ENCODE results near the gene ABL1.

The ABL1 gene

DNA sequence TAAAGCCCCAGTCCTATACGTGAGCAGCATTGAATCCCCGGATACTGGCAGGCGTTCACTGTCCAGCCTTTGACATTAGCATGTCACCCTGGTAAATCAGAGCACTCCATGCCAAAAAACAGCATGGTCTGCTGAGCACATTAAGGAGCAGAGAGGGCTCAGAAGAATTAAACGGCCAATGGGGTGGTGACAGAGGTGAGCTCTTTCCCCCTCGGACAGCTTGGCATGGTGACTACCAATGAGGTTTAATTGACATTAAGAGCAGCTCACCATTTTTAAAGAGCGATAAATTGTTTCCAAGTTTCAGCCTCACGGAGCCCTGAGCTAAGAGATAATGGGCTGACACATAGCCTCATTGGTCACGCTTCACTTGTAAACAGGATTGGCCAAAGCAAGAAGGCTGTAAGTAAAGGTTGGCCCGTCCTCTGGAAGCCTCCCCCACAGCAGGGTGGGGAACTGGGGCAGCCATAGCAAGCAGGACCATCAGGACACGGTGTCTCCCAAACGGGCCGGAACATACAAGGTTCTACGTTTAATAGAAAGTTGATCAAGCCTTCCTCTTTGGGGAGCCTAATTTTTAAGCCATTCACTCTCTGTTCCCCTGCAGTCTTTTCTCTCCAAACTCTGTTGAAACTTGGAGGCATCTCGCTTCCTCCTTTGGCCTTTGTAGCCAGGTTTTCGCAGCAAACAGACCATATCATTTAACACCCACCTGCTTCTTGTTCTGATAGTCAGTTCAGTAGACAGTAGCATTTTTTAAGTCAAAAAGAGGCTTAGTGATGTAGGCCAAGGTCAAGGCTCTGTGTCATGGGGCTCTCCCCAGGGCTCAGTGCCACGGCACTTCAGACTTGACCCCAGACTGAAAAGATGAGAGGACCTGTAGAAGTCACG, 35.7 kb downstream of the ABL1 start:
- TF ChIP-seq, protein P1, sequence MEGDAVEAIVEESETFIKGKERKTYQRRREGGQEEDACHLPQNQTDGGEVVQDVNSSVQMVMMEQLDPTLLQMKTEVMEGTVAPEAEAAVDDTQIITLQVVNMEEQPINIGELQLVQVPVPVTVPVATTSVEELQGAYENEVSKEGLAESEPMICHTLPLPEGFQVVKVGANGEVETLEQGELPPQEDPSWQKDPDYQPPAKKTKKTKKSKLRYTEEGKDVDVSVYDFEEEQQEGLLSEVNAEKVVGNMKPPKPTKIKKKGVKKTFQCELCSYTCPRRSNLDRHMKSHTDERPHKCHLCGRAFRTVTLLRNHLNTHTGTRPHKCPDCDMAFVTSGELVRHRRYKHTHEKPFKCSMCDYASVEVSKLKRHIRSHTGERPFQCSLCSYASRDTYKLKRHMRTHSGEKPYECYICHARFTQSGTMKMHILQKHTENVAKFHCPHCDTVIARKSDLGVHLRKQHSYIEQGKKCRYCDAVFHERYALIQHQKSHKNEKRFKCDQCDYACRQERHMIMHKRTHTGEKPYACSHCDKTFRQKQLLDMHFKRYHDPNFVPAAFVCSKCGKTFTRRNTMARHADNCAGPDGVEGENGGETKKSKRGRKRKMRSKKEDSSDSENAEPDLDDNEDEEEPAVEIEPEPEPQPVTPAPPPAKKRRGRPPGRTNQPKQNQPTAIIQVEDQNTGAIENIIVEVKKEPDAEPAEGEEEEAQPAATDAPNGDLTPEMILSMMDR (IDR thresholded peaks at IDR 0.05; ENCODE audit: low read depth, low read length): no peak
- DNase-seq (ENCODE audit: extremely low read depth, low read depth): no peak

DNA sequence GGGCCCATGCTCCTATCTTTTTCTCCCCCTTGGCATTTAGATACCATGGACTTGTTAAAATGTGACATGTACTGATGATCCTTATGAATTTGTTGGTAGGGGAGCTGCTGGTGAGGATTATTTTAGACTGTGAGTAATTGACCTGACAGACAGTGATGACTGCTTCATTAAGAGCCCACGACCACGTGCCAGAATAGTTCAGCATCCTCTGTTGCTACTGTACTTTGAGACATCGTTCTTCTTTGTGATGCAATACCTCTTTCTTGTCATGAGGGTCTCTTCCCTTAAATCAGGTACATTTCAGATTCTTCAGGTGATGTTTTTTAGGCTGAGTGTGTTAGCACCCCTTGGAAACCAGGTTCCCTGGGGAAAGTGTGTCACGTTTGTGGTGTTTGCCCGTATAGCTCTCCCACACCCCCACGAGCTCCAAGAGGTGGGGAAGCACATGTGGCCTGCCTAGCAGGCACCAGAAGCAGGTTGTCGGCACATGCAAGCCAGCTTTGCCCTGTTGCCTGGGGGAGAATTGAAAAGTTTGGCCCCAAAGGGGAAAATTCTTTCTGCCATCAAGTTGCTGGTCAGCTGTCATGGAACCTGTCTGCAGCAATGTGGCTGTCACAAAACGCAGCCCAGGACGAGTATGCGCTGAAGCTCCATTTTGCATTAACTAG, 36.5 kb downstream of the ABL1 start:
- TF ChIP-seq, protein P1 (IDR thresholded peaks at IDR 0.05; ENCODE audit: low read depth, low read length): no peak
- DNase-seq (ENCODE audit: extremely low read depth, low read depth): no peak

DNA sequence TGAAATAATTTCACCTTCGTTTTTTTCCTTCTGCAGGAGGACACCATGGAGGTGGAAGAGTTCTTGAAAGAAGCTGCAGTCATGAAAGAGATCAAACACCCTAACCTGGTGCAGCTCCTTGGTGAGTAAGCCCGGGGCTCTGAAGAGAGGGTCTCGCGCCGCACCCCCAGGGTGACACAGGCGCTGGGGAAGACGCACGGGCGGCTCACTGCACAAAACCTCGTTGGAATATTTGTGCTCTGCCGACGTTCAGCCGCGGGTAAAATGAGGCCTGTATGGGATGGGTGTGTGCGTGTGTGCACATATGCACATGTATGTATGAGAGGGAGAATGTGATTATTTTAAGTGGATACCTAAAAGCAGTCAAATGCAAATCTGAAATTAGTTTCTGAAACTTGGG, 37.0 kb downstream of the ABL1 start:
- DNase-seq (ENCODE audit: extremely low read depth, low read depth): no peak
- TF ChIP-seq, protein P1 (IDR thresholded peaks at IDR 0.05; ENCODE audit: low read depth, low read length): no peak

DNA sequence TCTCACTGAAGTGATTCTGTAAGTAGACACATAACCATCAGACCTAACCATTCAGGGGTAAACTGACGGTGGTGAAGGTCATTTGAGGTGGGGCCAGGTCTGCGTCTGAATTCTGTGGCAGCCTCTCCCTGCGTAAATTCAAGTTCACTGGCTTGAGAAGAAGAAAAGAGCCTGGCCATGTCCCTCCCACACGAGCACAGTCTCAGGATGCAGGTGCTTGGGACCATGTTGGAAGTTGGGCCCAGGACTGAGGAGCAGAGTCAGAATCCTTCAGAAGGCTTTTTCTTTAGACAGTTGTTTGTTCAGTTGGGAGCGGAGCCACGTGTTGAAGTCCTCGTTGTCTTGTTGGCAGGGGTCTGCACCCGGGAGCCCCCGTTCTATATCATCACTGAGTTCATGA, 37.5 kb downstream of the ABL1 start:
- no peak for DNase-seq (ENCODE audit: extremely low read depth, low read depth)
- TF ChIP-seq, protein P1 (IDR thresholded peaks at IDR 0.05; ENCODE audit: low read depth, low read length): no peak

DNA sequence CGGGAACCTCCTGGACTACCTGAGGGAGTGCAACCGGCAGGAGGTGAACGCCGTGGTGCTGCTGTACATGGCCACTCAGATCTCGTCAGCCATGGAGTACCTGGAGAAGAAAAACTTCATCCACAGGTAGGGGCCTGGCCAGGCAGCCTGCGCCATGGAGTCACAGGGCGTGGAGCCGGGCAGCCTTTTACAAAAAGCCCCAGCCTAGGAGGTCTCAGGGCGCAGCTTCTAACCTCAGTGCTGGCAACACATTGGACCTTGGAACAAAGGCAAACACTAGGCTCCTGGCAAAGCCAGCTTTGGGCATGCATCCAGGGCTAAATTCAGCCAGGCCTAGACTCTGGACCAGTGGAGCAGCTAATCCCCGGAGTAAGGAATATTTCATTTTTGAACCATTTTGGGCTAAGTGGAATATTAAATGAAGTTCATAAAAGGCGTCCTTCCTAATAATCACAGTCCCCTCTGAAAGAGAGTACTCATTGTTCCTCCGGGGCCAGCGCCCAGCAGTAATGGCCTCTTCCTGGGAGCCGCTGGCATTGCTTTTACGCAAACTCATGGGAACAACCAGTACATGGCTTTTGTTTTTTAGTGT, 38.0 kb downstream of the ABL1 start:
- TF ChIP-seq, protein P1 (IDR thresholded peaks at IDR 0.05; ENCODE audit: low read depth, low read length): no peak
- DNase-seq (ENCODE audit: extremely low read depth, low read depth): no peak

DNA sequence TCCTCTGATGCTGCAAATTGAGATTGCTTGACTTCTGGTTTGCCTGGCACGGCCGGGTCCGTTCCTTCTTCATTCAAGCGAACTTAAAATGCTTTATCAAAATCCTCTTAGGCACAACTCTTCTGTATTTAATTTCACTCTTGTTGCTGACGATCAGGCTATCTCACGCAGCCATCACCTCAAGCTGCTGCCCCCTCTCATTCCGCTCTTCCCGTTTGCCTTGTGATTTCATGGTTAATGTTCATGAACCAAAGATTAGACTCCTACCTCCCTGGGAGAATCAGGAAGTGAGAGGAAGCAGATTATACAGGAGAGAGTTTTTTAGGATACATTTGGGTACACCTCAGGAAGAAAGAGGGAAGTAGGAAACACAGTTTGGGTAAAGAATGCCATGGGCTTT, 38.9 kb downstream of the ABL1 start:
- TF ChIP-seq, protein P1 (IDR thresholded peaks at IDR 0.05; ENCODE audit: low read depth, low read length): no peak
- DNase-seq (ENCODE audit: extremely low read depth, low read depth): no peak

DNA sequence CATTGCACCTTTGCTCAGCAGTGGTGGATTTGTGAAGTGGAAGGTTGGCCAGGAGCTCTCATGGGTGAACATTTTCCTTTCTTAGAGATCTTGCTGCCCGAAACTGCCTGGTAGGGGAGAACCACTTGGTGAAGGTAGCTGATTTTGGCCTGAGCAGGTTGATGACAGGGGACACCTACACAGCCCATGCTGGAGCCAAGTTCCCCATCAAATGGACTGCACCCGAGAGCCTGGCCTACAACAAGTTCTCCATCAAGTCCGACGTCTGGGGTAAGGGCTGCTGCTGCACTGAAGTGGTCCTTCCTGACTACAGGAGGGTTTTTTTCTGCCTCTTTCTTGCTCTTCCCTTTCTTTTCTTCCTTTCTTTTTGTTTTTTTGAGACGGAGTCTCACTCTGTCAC, 39.7 kb downstream of the ABL1 start:
- DNase-seq (ENCODE audit: extremely low read depth, low read depth): no peak
- TF ChIP-seq, protein P1 (IDR thresholded peaks at IDR 0.05; ENCODE audit: low read depth, low read length): no peak

Data from AG09319 (cell line).